Natural killer cell (primary cell): ENCODE results near the gene RPL3. TPM values are rescaled to one million over a fixed set of nuclear protein-coding genes. Genes with fewer than 3 reads are reported as not detected.

Experiments
- ATAC-seq, 3 donors: fragments of 150-1000 bp in 2 of 3; fragments of 200-7000 bp in 1 of 3; cut with Tn5 transposase; 1 replicate in 1 of 3; 2 replicates in 2 of 3; pipeline ENCODE4 v1.10.0; 2021; ENCODE audit warnings: mild to moderate bottlenecking in 2 of 3, moderate library complexity in 2 of 3
- DNase-seq, 2 donors: peaks; one replicate each; pipeline versions ENCODE4 v3.0.0 to v3.0.0-alpha.2; 2013 to 2021; ENCODE audit warnings: mixed read lengths in 1 of 2
- H3K27ac ChIP-seq: one replicate; pipeline ENCODE4 v1.5.1; 2013; ENCODE audit warnings: mild to moderate bottlenecking, low read length
- H3K27me3 ChIP-seq: one replicate; pipeline ENCODE4 v1.6.1; 2013; ENCODE audit warnings: low read length; ENCODE audit not compliant: control insufficient read depth, insufficient read depth
- H3K36me3 ChIP-seq: one replicate; pipeline ENCODE4 v1.6.1; 2013; ENCODE audit warnings: low read length; ENCODE audit not compliant: control insufficient read depth, insufficient read depth
- H3K4me1 ChIP-seq: one replicate; pipeline ENCODE4 v1.6.1; 2013; ENCODE audit warnings: low read length; ENCODE audit not compliant: control insufficient read depth, insufficient read depth
- H3K4me3 ChIP-seq: one replicate; pipeline ENCODE4 v1.5.1; 2013; ENCODE audit warnings: low read length
- H3K9me3 ChIP-seq: one replicate; pipeline ENCODE4 v1.6.1; 2013; ENCODE audit warnings: low read length; ENCODE audit not compliant: control insufficient read depth, insufficient read depth
- H3K27ac Mint-ChIP-seq, 2 donors: one replicate each; pipeline ENCODE4 v1.8.0; 2022; ENCODE audit warnings: mild to moderate bottlenecking in 2 of 2, mixed read lengths in 2 of 2, moderate library complexity in 1 of 2
- H3K27me3 Mint-ChIP-seq, 2 donors: one replicate each; pipeline ENCODE4 v1.8.0; 2022; ENCODE audit warnings: low read depth in 2 of 2, mixed read lengths in 2 of 2
- H3K36me3 Mint-ChIP-seq: one replicate; pipeline ENCODE4 v1.8.0; 2022; ENCODE audit warnings: mixed read lengths
- H3K4me1 Mint-ChIP-seq, 2 donors: one replicate each; pipeline ENCODE4 v1.8.0; 2022; ENCODE audit warnings: mixed read lengths in 2 of 2
- H3K4me3 Mint-ChIP-seq: one replicate; pipeline ENCODE4 v1.8.0; 2022; ENCODE audit warnings: mild to moderate bottlenecking, moderate library complexity, mixed read lengths
- H3K9me3 Mint-ChIP-seq, 2 donors: one replicate each; pipeline ENCODE4 v1.8.0; 2022; ENCODE audit warnings: mixed read lengths in 2 of 2
- CTCF ChIP-seq: fragments of 200-600 bp; IDR thresholded peaks from one replicate; pipeline ENCODE4 v1.8.0; 2022; ENCODE audit warnings: antibody characterized with exemption
- WGBS: methylation state at CpG from one replicate; pipeline ENCODE4 v1.1.7; 2013; ENCODE audit warnings: missing lambda C conversion rate; ENCODE audit not compliant: insufficient coverage; 5-methylcytosine and 5-hydroxymethylcytosine counted together
- intact Hi-C: fragments of 100-400 bp; cut with micrococcal nuclease; formaldehyde crosslinking; loops from one replicate; pipeline ENCODE4 v1.14.2; 2022
- total RNA-seq, 4 donors: library from RNA; stranded (reverse); fragments of 120-200 nt in 1 of 4; gene quantifications; one replicate each; pipeline versions ENCODE4 v1.2.3 to v1.2.4, GENCODE V29; 2013 to 2022

RPL3 gene
- total RNA-seq, 3 donors from 2014 or later (not counting 1 experiment from before 2014, with no cell fraction given) = 1,534 to 1,757 (median 1,614) TPM

- Mint-ChIP-seq H3K27me3 (peaks cover 0 to 3% of the 10 kb centered on the region in 2 donors), H3K4me3 (no peak overlapping the region), H3K9me3 (no peaks in the 10 kb centered on the region), H3K27ac (no peak overlapping the region), H3K4me1 (peaks cover 11 to 18% of the 10 kb centered on the region in 2 donors), H3K36me3 (no peaks in the 10 kb centered on the region)
- Histone ChIP-seq H3K4me3 (no peak overlapping the region), H3K27me3 (no peaks in the 10 kb centered on the region), H3K27ac (no peak overlapping the region), H3K9me3 (peaks cover 9% of the 10 kb centered on the region), H3K36me3 (no peaks in the 10 kb centered on the region), H3K4me1 (peaks cover 37% of the 10 kb centered on the region)
- TF ChIP-seq CTCF = no peak
- no peak for ATAC-seq
- intact Hi-C loops = no loop called here
- WGBS = 68% methylated on average over 3 of the region's 3 CpGs
- no peak for DNase-seq
Measured at GRCh38 chr22:39284983-39285382, 34.4 kb downstream of the RPL3 start.

GRCh38 chr22:39284142-39284980 lies 35.1 kb downstream of the RPL3 start:
- Mint-ChIP-seq H3K4me3 (no peak overlapping the region), H3K36me3 (no peaks in the 10 kb centered on the region), H3K27ac (no peak overlapping the region), H3K27me3 (peaks cover 0 to 3% of the 10 kb centered on the region in 2 donors), H3K4me1 (peaks cover 11 to 18% of the 10 kb centered on the region in 2 donors), H3K9me3 (no peaks in the 10 kb centered on the region)
- Histone ChIP-seq H3K27me3 (no peaks in the 10 kb centered on the region), H3K36me3 (no peaks in the 10 kb centered on the region), H3K9me3 (peaks cover 9% of the 10 kb centered on the region), H3K4me1 (peaks cover 37% of the 10 kb centered on the region), H3K4me3 (no peak overlapping the region), H3K27ac (no peak overlapping the region)
- 87% methylated on average over 19 of the region's 19 CpGs for whole genome bisulfite sequencing
- intact Hi-C loops = no loop called here
- no peak for ATAC-seq
- no peak for TF ChIP-seq CTCF
- no peak for DNase-seq

GRCh38 chr22:39283322-39284141 lies 35.9 kb downstream of the RPL3 start:
- intact Hi-C loops = no loop called here
- DNase-seq = no peak
- H3K27me3 Mint-ChIP-seq = peaks cover 0 to 3% of the 10 kb centered on the region in 2 donors
- H3K27me3 ChIP-seq = no peaks in the 10 kb centered on the region
- H3K27ac Mint-ChIP-seq = no peak overlapping the region
- H3K36me3 Mint-ChIP-seq = no peaks in the 10 kb centered on the region
- peaks cover 11 to 18% of the 10 kb centered on the region in 2 donors for H3K4me1 Mint-ChIP-seq
- peaks cover 9% of the 10 kb centered on the region for H3K9me3 ChIP-seq
- no peak for TF ChIP-seq CTCF
- WGBS = 71% methylated on average over 27 of the region's 27 CpGs
- H3K4me3 Mint-ChIP-seq = no peak overlapping the region
- H3K27ac ChIP-seq = no peak overlapping the region
- no peaks in the 10 kb centered on the region for H3K9me3 Mint-ChIP-seq
- no peaks in the 10 kb centered on the region for H3K36me3 ChIP-seq
- peaks cover 37% of the 10 kb centered on the region for H3K4me1 ChIP-seq
- no peak for ATAC-seq
- H3K4me3 ChIP-seq = no peak overlapping the region
